OCI-LY1 (cell line): ENCODE results near the gene HIRIP3.

Experiments
- H2AFZ ChIP-seq: fragments of 200-600 bp; sonication (generic), shearing (Covaris generic); 2 replicates; pipeline ENCODE4 v1.6.0; 2014; ENCODE audit warnings: antibody characterized with exemption, mild to moderate bottlenecking, low read length
- H3F3A ChIP-seq: fragments of 200-600 bp; sonication (generic), shearing (Covaris generic); 2 replicates; pipeline ENCODE4 v1.6.0; 2014; ENCODE audit warnings: mild to moderate bottlenecking, antibody characterized with exemption, low read length, moderate library complexity; ENCODE audit not compliant: insufficient read depth
- H3K27ac ChIP-seq: fragments of 200-600 bp; sonication (generic); 2 replicates; pipeline ENCODE4 v1.5.1; 2014; ENCODE audit warnings: low read length, mixed run types, mild to moderate bottlenecking, low read depth; ENCODE audit not compliant: poor library complexity, severe bottlenecking
- H3K27me3 ChIP-seq: fragments of 200-600 bp; sonication (generic); 2 replicates; pipeline ENCODE4 v1.6.0; 2014; ENCODE audit warnings: antibody characterized with exemption, mild to moderate bottlenecking, low read length, moderate library complexity; ENCODE audit not compliant: insufficient read depth
- H3K36me3 ChIP-seq: fragments of 200-600 bp; sonication (generic); 2 replicates; pipeline ENCODE4 v1.6.1; 2014; ENCODE audit warnings: mild to moderate bottlenecking, antibody characterized with exemption, low read length, moderate library complexity, mixed read lengths; ENCODE audit not compliant: insufficient read depth
- H3K4me1 ChIP-seq: fragments of 200-600 bp; sonication (generic); 2 replicates; pipeline ENCODE4 v1.5.1; 2014; ENCODE audit warnings: mild to moderate bottlenecking, low read length, moderate library complexity; ENCODE audit not compliant: insufficient read depth, severe bottlenecking
- H3K4me2 ChIP-seq: fragments of 200-600 bp; sonication (generic), shearing (Covaris generic); 2 replicates; pipeline ENCODE4 v1.6.1; 2014; ENCODE audit warnings: low read length
- H3K4me3 ChIP-seq: fragments of 200-600 bp; sonication (generic); 2 replicates; pipeline ENCODE4 v1.5.1; 2014; ENCODE audit warnings: low read length, low read depth, mild to moderate bottlenecking, mixed read lengths; ENCODE audit not compliant: poor library complexity, severe bottlenecking
- H3K79me2 ChIP-seq: fragments of 200-600 bp; shearing (Covaris generic); 2 replicates; pipeline ENCODE4 v1.6.1; 2016; ENCODE audit warnings: mixed run types, low read length, mixed read lengths; ENCODE audit not compliant: insufficient read depth
- H3K9ac ChIP-seq: fragments of 200-600 bp; sonication (generic), shearing (Covaris generic); 2 replicates; pipeline ENCODE4 v1.6.1; 2014; ENCODE audit warnings: mild to moderate bottlenecking, low read length, mixed read lengths
- H3K9me2 ChIP-seq: fragments of 200-600 bp; sonication (generic), shearing (Covaris generic); 2 replicates; pipeline ENCODE4 v1.6.1; 2014; ENCODE audit warnings: low read depth, mild to moderate bottlenecking, low read length, mixed read lengths
- H3K9me3 ChIP-seq: fragments of 200-600 bp; shearing (Covaris generic); 2 replicates; pipeline ENCODE4 v1.6.1; 2014; ENCODE audit warnings: low read length, mixed read lengths
- H4K20me1 ChIP-seq: fragments of 200-600 bp; sonication (generic), shearing (Covaris generic); 2 replicates; pipeline ENCODE4 v1.6.0; 2016; ENCODE audit warnings: mild to moderate bottlenecking, low read length; ENCODE audit not compliant: insufficient read depth
- CTCF ChIP-seq: fragments of 200-600 bp; sonication (generic), shearing (Covaris generic); IDR thresholded peaks from 2 replicates; pipeline ENCODE4 v1.5.1; 2017; ENCODE audit warnings: mild to moderate bottlenecking, antibody characterized with exemption, low read length, moderate library complexity, mixed read lengths
- EZH2 ChIP-seq: fragments of 200-600 bp; sonication (generic), shearing (Covaris generic); IDR thresholded peaks from 2 replicates; pipeline ENCODE4 v1.8.0; 2017; ENCODE audit warnings: borderline replicate concordance, mixed run types, mild to moderate bottlenecking, antibody characterized with exemption, low read length, moderate library complexity, mixed read lengths

HIRIP3 gene

GRCh38 chr16:30025574-30025973, 30.2 kb upstream of the HIRIP3 start:
- Histone ChIP-seq H3K4me1 (peaks cover 5% of the 10 kb centered on the region), H3K9me3 (no peaks in the 10 kb centered on the region), H2AFZ (no peak overlapping the region), H3K9ac (no peak overlapping the region), H3K4me2 (no peak overlapping the region), H3K9me2 (no peaks in the 10 kb centered on the region), H3F3A (no peaks in the 10 kb centered on the region), H3K36me3 (no peaks in the 10 kb centered on the region), H3K27ac (no peak overlapping the region), H3K27me3 (peaks cover 12% of the 10 kb centered on the region; the same call in 1 of the 2 replicates), H4K20me1 (no peaks in the 10 kb centered on the region), H3K4me3 (no peak overlapping the region), H3K79me2 (no peaks in the 10 kb centered on the region)
- no peak for TF ChIP-seq EZH2
- no peak for TF ChIP-seq CTCF

- Histone ChIP-seq H4K20me1 (no peaks in the 10 kb centered on the region), H3K27ac (no peak overlapping the region), H3K4me2 (no peak overlapping the region), H3K9me3 (no peaks in the 10 kb centered on the region), H3K36me3 (no peaks in the 10 kb centered on the region), H3F3A (no peaks in the 10 kb centered on the region), H3K4me1 (peaks cover 5% of the 10 kb centered on the region), H3K79me2 (no peaks in the 10 kb centered on the region), H3K9me2 (no peaks in the 10 kb centered on the region), H3K27me3 (peaks cover 12% of the 10 kb centered on the region; the same call in 1 of the 2 replicates), H2AFZ (no peak overlapping the region), H3K9ac (no peak overlapping the region), H3K4me3 (no peak overlapping the region)
- TF ChIP-seq CTCF (no peak), EZH2 (no peak)
Observed at GRCh38 chr16:30025156-30025555, 29.7 kb upstream of the HIRIP3 start.

- H3K27ac ChIP-seq = no peak overlapping the region
- no peak overlapping the region for H3K4me2 ChIP-seq
- TF ChIP-seq CTCF (no peak), EZH2 (no peak)
- H3K4me1 ChIP-seq = peaks cover 5% of the 10 kb centered on the region
- no peaks in the 10 kb centered on the region for H3K9me2 ChIP-seq
- no peak overlapping the region for H3K4me3 ChIP-seq
- H4K20me1 ChIP-seq = no peaks in the 10 kb centered on the region
- peaks cover 12% of the 10 kb centered on the region; the same call in 1 of the 2 replicates for H3K27me3 ChIP-seq
- H3K79me2 ChIP-seq = no peaks in the 10 kb centered on the region
- no peak overlapping the region for H2AFZ ChIP-seq
- H3F3A ChIP-seq = no peaks in the 10 kb centered on the region
- no peaks in the 10 kb centered on the region for H3K9me3 ChIP-seq
- H3K9ac ChIP-seq = no peak overlapping the region
- H3K36me3 ChIP-seq = no peaks in the 10 kb centered on the region
Observed at GRCh38 chr16:30024451-30024850, 29.0 kb upstream of the HIRIP3 start.
